T-helper 1 cell treated with Interleukin-12 subunit alpha and Interleukin-12 subunit beta and Interleukin-4 antibody, amounts not matched to agents 30 ng/mL and 1 ng/mL, for 36 hours (primary cell): ENCODE results near the gene PDE9A. TPM values are rescaled to one million over a fixed set of nuclear protein-coding genes. Genes with fewer than 3 reads are reported as not detected.
"Not testable (repeated sequence)": the region's sequence is repeated elsewhere in the genome, so short reads cannot be mapped to it uniquely, and the experiment has no call there.

Experiments used
- intact Hi-C: fragments of 100-400 bp; cut with micrococcal nuclease; formaldehyde crosslinking; loops from one replicate; pipeline ENCODE4 v1.15.1; 2024
- total RNA-seq: library from RNA; stranded (reverse); gene quantifications from 2 replicates; pipeline ENCODE4 v1.2.3, GENCODE V29; 2022

PDE9A gene
- total RNA-seq, 1 donor from 2014 or later, result 13.0 TPM

- intact Hi-C loops, result no loop called here
These were observed 49.3 kb downstream of the PDE9A start for GRCh38 chr21:42702720-42703119.

GRCh38 chr21:42703136-42703908 lies 49.9 kb downstream of the PDE9A start:
- intact Hi-C loops, result no loop called here

GRCh38 chr21:42703965-42704364 lies 50.5 kb downstream of the PDE9A start:
- intact Hi-C loops, result no loop called here

- intact Hi-C loops, result no loop called here
These were observed 51.4 kb downstream of the PDE9A start for GRCh38 chr21:42704861-42705260.

- intact Hi-C loops, result no loop called here
These were observed 51.9 kb downstream of the PDE9A start for GRCh38 chr21:42705346-42705745.

GRCh38 chr21:42705746-42706374 lies 52.4 kb downstream of the PDE9A start:
- intact Hi-C loops, result no loop called here

- intact Hi-C loops, result no loop called here
These were observed 53.3 kb downstream of the PDE9A start for GRCh38 chr21:42706765-42707164.

- intact Hi-C loops, result no loop called here
These were observed 53.9 kb downstream of the PDE9A start for GRCh38 chr21:42707207-42707830.

- intact Hi-C loops, result no loop called here
These were observed 54.7 kb downstream of the PDE9A start for GRCh38 chr21:42708107-42708506.

GRCh38 chr21:42708916-42709315 lies 55.5 kb downstream of the PDE9A start:
- intact Hi-C loops, result not testable (repeated sequence)

- intact Hi-C loops, result no loop called here
These were observed 58.2 kb downstream of the PDE9A start for GRCh38 chr21:42711667-42712066.

- intact Hi-C loops, result not testable (repeated sequence)
These were observed 62.0 kb downstream of the PDE9A start for GRCh38 chr21:42715427-42715826.

- intact Hi-C loops, result no loop called here
These were observed 62.7 kb downstream of the PDE9A start for GRCh38 chr21:42716074-42716473.

- intact Hi-C loops, result not testable (repeated sequence)
These were observed 67.1 kb downstream of the PDE9A start for GRCh38 chr21:42720484-42720883.

GRCh38 chr21:42721341-42721824 lies 68.0 kb downstream of the PDE9A start:
- intact Hi-C loops, result no loop called here

- intact Hi-C loops, result no loop called here
These were observed 68.7 kb downstream of the PDE9A start for GRCh38 chr21:42722153-42722552.

- intact Hi-C loops, result no loop called here
These were observed 69.5 kb downstream of the PDE9A start for GRCh38 chr21:42722808-42723473.

- intact Hi-C loops, result no loop called here
These were observed 71.0 kb downstream of the PDE9A start for GRCh38 chr21:42724226-42724920.

GRCh38 chr21:42725416-42725930 lies 72.1 kb downstream of the PDE9A start:
- intact Hi-C loops, result no loop called here

GRCh38 chr21:42731264-42732032 lies 78.0 kb downstream of the PDE9A start:
- intact Hi-C loops, result no loop called here
